Tongue (tissue), 2 donors: ENCODE data around the gene SPEM3. TPM values are rescaled to one million over a fixed set of nuclear protein-coding genes. Genes with fewer than 3 reads are reported as not detected.

ENCODE experiments used
- DNase-seq: peaks from one replicate; pipeline ENCODE4 v3.0.0-alpha.2; 2015
- total RNA-seq: library from RNA; depleted of rRNA; stranded (reverse); fragments of >200 nt; gene quantifications from one replicate; pipeline ENCODE4 v1.2.3, GENCODE V29; 2014

SPEM3 gene
- total RNA-seq = not detected

GRCh38 chr17:7428557-7428956 is at the start of gene SPEM3:
SPEM3 (plus strand) TSS chr17:7428857; CDS start chr17:7428903, 46 bp downstream.
- DNase-seq = no peak

- no peak for DNase-seq
Observed at GRCh38 chr17:7379134-7379533, 49.5 kb upstream of the SPEM3 start.

- peak; percentile 67 for DNase-seq
Observed at GRCh38 chr17:7380321-7380720, 48.3 kb upstream of the SPEM3 start.

- DNase-seq = peak; percentile 38
Observed at GRCh38 chr17:7380855-7381683, 47.6 kb upstream of the SPEM3 start, which contains the start of gene TNK1. TNK1 (plus strand) TSS chr17:7381089; CDS start chr17:7382927, 1,838 bp downstream.

- no peak for DNase-seq
Observed at GRCh38 chr17:7382901-7383300, 45.8 kb upstream of the SPEM3 start.

GRCh38 chr17:7383371-7383741 is 45.3 kb upstream of the SPEM3 start:
- no peak for DNase-seq

GRCh38 chr17:7383742-7384488 is 44.7 kb upstream of the SPEM3 start:
- peak; percentile 71 for DNase-seq

GRCh38 chr17:7384489-7385081 is 44.1 kb upstream of the SPEM3 start:
- no peak for DNase-seq

GRCh38 chr17:7388856-7389255 is 39.8 kb upstream of the SPEM3 start:
- DNase-seq = no peak

GRCh38 chr17:7389924-7390910 is 38.4 kb upstream of the SPEM3 start:
- no peak for DNase-seq

- DNase-seq = no peak
Observed at GRCh38 chr17:7391307-7391706, 37.4 kb upstream of the SPEM3 start.

GRCh38 chr17:7392696-7393612 is 35.7 kb upstream of the SPEM3 start:
- DNase-seq = no peak

GRCh38 chr17:7393613-7394451 is 34.8 kb upstream of the SPEM3 start:
- DNase-seq = peak; percentile 43

- peak; percentile 91 for DNase-seq
Observed at GRCh38 chr17:7394452-7395191, 34.0 kb upstream of the SPEM3 start, which contains the start of gene PLSCR3. PLSCR3 (minus strand) TSS chr17:7394525; CDS start chr17:7394110, 415 bp downstream.

- DNase-seq = no peak
Observed at GRCh38 chr17:7396147-7396546, 32.5 kb upstream of the SPEM3 start.

- no peak for DNase-seq
Observed at GRCh38 chr17:7398612-7399011, 30.0 kb upstream of the SPEM3 start.

GRCh38 chr17:7403043-7403726 is 25.5 kb upstream of the SPEM3 start:
- peak; percentile 66 for DNase-seq

- DNase-seq = no peak
Observed at GRCh38 chr17:7403727-7403976, 25.0 kb upstream of the SPEM3 start.
